Suprapubic skin (tissue), 4 donors: ENCODE data around the gene ATXN2. TPM values are rescaled to one million over a fixed set of nuclear protein-coding genes. Genes with fewer than 3 reads are reported as not detected.
A peak's percentile ranks its signal among the peaks of the same experiment; 100 is the strongest.

ENCODE experiments used
- DNase-seq, 2 donors: peaks; one replicate each; pipeline ENCODE4 v3.0.0-alpha.2; 2019; ENCODE audit warnings: low spot score in 2 of 2
- H3K27ac ChIP-seq: fragments of 200-600 bp; sonication (generic); one replicate; pipeline ENCODE4 v1.5.1; 2019
- H3K27me3 ChIP-seq: fragments of 200-600 bp; sonication (generic); one replicate; pipeline ENCODE4 v1.5.1; 2019
- H3K36me3 ChIP-seq: fragments of 200-600 bp; sonication (generic); one replicate; pipeline ENCODE4 v1.5.1; 2019
- H3K4me1 ChIP-seq: fragments of 200-600 bp; sonication (generic); one replicate; pipeline ENCODE4 v1.5.1; 2019
- H3K4me3 ChIP-seq: fragments of 200-600 bp; sonication (generic); one replicate; pipeline ENCODE4 v1.5.1; 2019; ENCODE audit warnings: mild to moderate bottlenecking
- H3K9me3 ChIP-seq: fragments of 200-600 bp; sonication (generic); one replicate; pipeline ENCODE4 v1.5.1; 2019
- EP300 ChIP-seq: sonication (generic); formaldehyde crosslinking; IDR thresholded peaks from one replicate; pipeline ENCODE4 v1.6.1; 2017; ENCODE audit warnings: antibody characterized with exemption
- POLR2A ChIP-seq, 2 donors: fragments of 450-650 bp; IDR thresholded peaks; one replicate each; pipeline ENCODE4 v1.6.1; 2017; ENCODE audit warnings: antibody characterized with exemption in 2 of 2, mild to moderate bottlenecking in 2 of 2, moderate library complexity in 2 of 2
- POLR2AphosphoS5 ChIP-seq, 3 donors: sonication (generic); formaldehyde crosslinking; IDR thresholded peaks; one replicate each; pipeline ENCODE4 v1.6.1; 2017; ENCODE audit warnings: antibody characterized with exemption in 3 of 3
- WGBS: methylation state at CpG from one replicate; pipeline ENCODE4 v1.1.5; 2018; 5-methylcytosine and 5-hydroxymethylcytosine counted together
- total RNA-seq, 4 donors: library from RNA; depleted of rRNA; stranded (reverse); fragments of >200 nt; gene quantifications; one replicate each; pipeline ENCODE4 v1.1.0, GENCODE V29; 2016
- TF ChIP-seq, protein P1 (sequence below), 2 donors: fragments of 200-600 bp in 1 of 2; fragments of 450-650 bp in 1 of 2; sonication (generic) in 1 of 2; IDR thresholded peaks; one replicate each; pipeline ENCODE4 v1.5.1; 2016 to 2019; ENCODE audit warnings: antibody characterized with exemption in 2 of 2, mild to moderate bottlenecking in 1 of 2, moderate library complexity in 1 of 2

ATXN2 gene
- total RNA-seq, 4 donors from 2014 or later: 23.3 to 62.8 (median 35.8) TPM

DNA sequence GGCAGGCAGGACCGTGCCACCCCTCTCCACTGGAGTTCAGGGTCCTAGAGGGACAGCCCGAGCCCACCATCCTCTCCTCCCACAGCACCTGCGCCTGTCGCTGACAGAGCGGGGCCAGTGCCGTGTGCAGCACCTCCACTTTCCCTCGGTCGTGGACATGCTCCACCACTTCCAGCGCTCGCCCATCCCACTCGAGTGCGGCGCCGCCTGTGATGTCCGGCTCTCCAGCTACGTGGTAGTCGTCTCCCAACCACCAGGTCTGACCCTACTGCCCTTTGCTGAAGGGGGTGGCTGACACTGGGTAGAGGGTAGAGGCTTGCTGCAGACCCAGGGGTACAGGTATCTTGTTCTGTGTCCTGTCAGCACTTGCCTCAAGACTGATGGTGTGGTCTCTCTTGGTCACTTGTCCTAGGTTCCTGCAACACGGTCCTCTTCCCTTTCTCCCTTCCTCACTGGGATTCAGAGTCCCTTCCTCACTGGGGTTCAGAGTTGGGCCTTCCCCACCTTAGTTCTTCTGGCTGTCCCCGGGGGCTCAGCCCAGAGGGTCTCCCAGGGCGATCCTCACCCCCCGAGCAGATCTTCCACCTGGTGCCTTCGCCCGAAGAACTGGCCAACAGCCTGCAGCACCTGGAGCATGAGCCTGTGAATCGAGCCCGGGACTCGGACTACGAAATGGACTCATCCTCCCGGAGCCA lies 151.4 kb downstream of the ATXN2 start:
- H3K9me3 ChIP-seq: no peaks in the 10 kb centered on the region
- WGBS: 91% methylated on average over 28 of the region's 28 CpGs
- H3K4me1 ChIP-seq: peaks cover 50% of the 10 kb centered on the region
- no peaks in the 10 kb centered on the region for H3K27me3 ChIP-seq
- H3K36me3 ChIP-seq: peaks cover 63% of the 10 kb centered on the region
- no peak overlapping the region for H3K4me3 ChIP-seq
- TF ChIP-seq EP300 (no peak), POLR2A (IDR thresholded peaks at IDR 0.05) (no peak)
- TF ChIP-seq, protein P1, sequence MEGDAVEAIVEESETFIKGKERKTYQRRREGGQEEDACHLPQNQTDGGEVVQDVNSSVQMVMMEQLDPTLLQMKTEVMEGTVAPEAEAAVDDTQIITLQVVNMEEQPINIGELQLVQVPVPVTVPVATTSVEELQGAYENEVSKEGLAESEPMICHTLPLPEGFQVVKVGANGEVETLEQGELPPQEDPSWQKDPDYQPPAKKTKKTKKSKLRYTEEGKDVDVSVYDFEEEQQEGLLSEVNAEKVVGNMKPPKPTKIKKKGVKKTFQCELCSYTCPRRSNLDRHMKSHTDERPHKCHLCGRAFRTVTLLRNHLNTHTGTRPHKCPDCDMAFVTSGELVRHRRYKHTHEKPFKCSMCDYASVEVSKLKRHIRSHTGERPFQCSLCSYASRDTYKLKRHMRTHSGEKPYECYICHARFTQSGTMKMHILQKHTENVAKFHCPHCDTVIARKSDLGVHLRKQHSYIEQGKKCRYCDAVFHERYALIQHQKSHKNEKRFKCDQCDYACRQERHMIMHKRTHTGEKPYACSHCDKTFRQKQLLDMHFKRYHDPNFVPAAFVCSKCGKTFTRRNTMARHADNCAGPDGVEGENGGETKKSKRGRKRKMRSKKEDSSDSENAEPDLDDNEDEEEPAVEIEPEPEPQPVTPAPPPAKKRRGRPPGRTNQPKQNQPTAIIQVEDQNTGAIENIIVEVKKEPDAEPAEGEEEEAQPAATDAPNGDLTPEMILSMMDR (IDR thresholded peaks at IDR 0.05): no peak
- no peak overlapping the region for H3K27ac ChIP-seq
- peak in 1 of 2 donors; percentile 71 for DNase-seq

DNA sequence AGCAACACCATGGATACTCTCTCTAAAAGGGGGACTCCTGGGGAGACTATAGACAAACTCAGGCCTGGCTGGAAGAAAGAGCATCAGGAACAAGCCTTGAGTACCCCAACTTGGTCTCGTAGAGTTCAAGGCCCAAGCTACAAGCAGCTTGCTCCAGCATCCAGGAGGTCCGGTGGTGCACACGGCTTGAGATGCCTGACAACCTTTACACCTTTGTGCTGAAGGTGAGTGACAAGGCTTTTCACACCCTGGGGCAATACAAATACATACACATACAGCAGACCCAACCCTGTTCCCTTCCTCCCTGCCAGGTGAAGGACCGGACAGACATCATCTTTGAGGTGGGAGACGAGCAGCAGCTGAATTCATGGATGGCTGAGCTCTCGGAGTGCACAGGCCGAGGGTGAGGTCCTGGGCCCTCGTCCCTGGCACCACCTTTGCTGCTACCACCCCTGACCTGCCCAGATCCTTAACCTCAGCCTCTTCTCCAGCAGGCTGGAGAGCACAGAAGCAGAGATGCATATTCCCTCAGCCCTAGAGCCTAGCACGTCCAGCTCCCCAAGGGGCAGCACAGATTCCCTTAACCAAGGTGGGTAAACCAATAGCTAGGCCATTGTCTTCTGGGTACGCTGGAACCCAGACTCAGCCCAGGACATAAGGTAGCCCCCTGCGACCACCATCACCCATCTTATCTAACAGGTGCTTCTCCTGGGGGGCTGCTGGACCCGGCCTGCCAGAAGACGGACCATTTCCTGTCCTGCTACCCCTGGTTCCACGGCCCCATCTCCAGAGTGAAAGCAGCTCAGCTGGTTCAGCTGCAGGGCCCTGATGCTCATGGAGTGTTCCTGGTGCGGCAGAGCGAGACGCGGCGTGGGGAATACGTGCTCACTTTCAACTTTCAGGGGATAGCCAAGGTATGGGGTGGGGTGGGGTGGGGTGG lies 152.2 kb downstream of the ATXN2 start:
- DNase-seq: peak in 1 of 2 donors; percentile 70
- TF ChIP-seq EP300: no peak
- TF ChIP-seq, protein P1 (IDR thresholded peaks at IDR 0.05): no peak
- no peak for TF ChIP-seq POLR2A (IDR thresholded peaks at IDR 0.05)
- Histone ChIP-seq H3K36me3 (peaks cover 60% of the 10 kb centered on the region), H3K4me1 (peaks cover 58% of the 10 kb centered on the region), H3K27me3 (no peaks in the 10 kb centered on the region), H3K27ac (no peak overlapping the region), H3K4me3 (no peak overlapping the region), H3K9me3 (no peaks in the 10 kb centered on the region)
- WGBS: 87% methylated on average over 7 of the region's 20 CpGs

- Histone ChIP-seq H3K27me3 (no peaks in the 10 kb centered on the region), H3K9me3 (no peaks in the 10 kb centered on the region), H3K4me1 (peaks cover 59% of the 10 kb centered on the region), H3K4me3 (no peak overlapping the region), H3K36me3 (peaks cover 57% of the 10 kb centered on the region), H3K27ac (peak overlapping the region; percentile 45)
- WGBS: 43% methylated on average over 5 of the region's 6 CpGs
- DNase-seq: peak in 1 of 2 donors; percentile 74
- TF ChIP-seq POLR2A (IDR thresholded peaks at IDR 0.05): no peak
- TF ChIP-seq POLR2AphosphoS5 (IDR thresholded peaks at IDR 0.05): peak in 1 of 3 donors; percentile 20
These were observed 153.2 kb downstream of the ATXN2 start for GRCh38 chr12:111445726-111446581.

- Histone ChIP-seq H3K27ac (peak overlapping the region; percentile 45), H3K27me3 (no peaks in the 10 kb centered on the region), H3K36me3 (peaks cover 49% of the 10 kb centered on the region), H3K9me3 (no peaks in the 10 kb centered on the region), H3K4me3 (no peak overlapping the region), H3K4me1 (peaks cover 68% of the 10 kb centered on the region)
- TF ChIP-seq, protein P1 (IDR thresholded peaks at IDR 0.05): no peak
- TF ChIP-seq POLR2A (IDR thresholded peaks at IDR 0.05) (no peak), EP300 (no peak), POLR2AphosphoS5 (IDR thresholded peaks at IDR 0.05) (no peak)
- 66% methylated on average over 7 of the region's 11 CpGs for WGBS
- DNase-seq: peak in 1 of 2 donors; percentile 79
These were observed 154.0 kb downstream of the ATXN2 start for GRCh38 chr12:111444925-111445725.
